Hypothalamus (tissue), 51 donors: ENCODE measurements around the gene CD163.
"Not testable (repeated sequence)": the region's sequence is repeated elsewhere in the genome, so short reads cannot be mapped to it uniquely, and the experiment has no call there.

ENCODE experiments used
- DNase-seq, 51 donors: peaks; one replicate each; lab custom pipeline; 2025; lab: John Stamatoyannopoulos, UW

Gene CD163

GRCh38 chr12:7503686-7504415 lies at the start of gene CD163:
CD163 (minus strand) TSS chr12:7503777; CDS start chr12:7503690, 87 bp downstream.
- no peak for DNase-seq

GRCh38 chr12:7542813-7543212 lies 39.2 kb upstream of the CD163 start:
- peak in 1 of 51 donors; percentile 5 for DNase-seq

GRCh38 chr12:7542046-7542445 lies 38.5 kb upstream of the CD163 start:
- no peak for DNase-seq

- DNase-seq = no peak
These were observed 10.8 kb upstream of the CD163 start for GRCh38 chr12:7514416-7514815.

GRCh38 chr12:7512553-7512952 lies 9.0 kb upstream of the CD163 start:
- DNase-seq = no peak

- DNase-seq = not testable (repeated sequence)
These were observed 6.4 kb upstream of the CD163 start for GRCh38 chr12:7509793-7510470.

GRCh38 chr12:7502612-7503011 lies 965 bp downstream of the CD163 start:
- no peak for DNase-seq

GRCh38 chr12:7501031-7501588 lies 2.5 kb downstream of the CD163 start:
- DNase-seq = no peak

- no peak for DNase-seq
These were observed 3.9 kb downstream of the CD163 start for GRCh38 chr12:7499636-7500035.

- DNase-seq = peak in 2 of 51 donors; percentile 8 to 25
These were observed 4.8 kb downstream of the CD163 start for GRCh38 chr12:7498809-7499208.

- DNase-seq = no peak
These were observed 5.9 kb downstream of the CD163 start for GRCh38 chr12:7497661-7498060.

- DNase-seq = no peak
These were observed 7.1 kb downstream of the CD163 start for GRCh38 chr12:7496451-7496850.

- DNase-seq = no peak
These were observed 8.4 kb downstream of the CD163 start for GRCh38 chr12:7495136-7495535.

GRCh38 chr12:7493006-7493405 lies 10.6 kb downstream of the CD163 start:
- no peak for DNase-seq

- DNase-seq = no peak
These were observed 17.1 kb downstream of the CD163 start for GRCh38 chr12:7486512-7486911.

GRCh38 chr12:7485095-7485494 lies 18.5 kb downstream of the CD163 start:
- DNase-seq = no peak

- DNase-seq = no peak
These were observed 20.2 kb downstream of the CD163 start for GRCh38 chr12:7483343-7483742.

GRCh38 chr12:7479771-7480170 lies 23.8 kb downstream of the CD163 start:
- no peak for DNase-seq

- DNase-seq = no peak
These were observed 31.5 kb downstream of the CD163 start for GRCh38 chr12:7472060-7472459.

- peak in 17 of 51 donors; percentile 2 to 47 (median 18) for DNase-seq
These were observed 43.0 kb downstream of the CD163 start for GRCh38 chr12:7460375-7461259.

GRCh38 chr12:7459973-7460372 lies 43.6 kb downstream of the CD163 start:
- DNase-seq = no peak
